Fibroblast of skin of scalp (primary cell): ENCODE data around the gene CCNI2.
A peak's percentile ranks its signal among the peaks of the same experiment; 100 is the strongest.

Source experiments
- DNase-seq: peaks from one replicate; pipeline ENCODE4 v3.0.0-alpha.2; 2013

CCNI2 gene

GRCh38 chr5:132765311-132766019, 18.2 kb downstream of the CCNI2 start:
- no peak for DNase-seq

- no peak for DNase-seq
Observed at GRCh38 chr5:132766020-132766805, 19.0 kb downstream of the CCNI2 start.

DNA sequence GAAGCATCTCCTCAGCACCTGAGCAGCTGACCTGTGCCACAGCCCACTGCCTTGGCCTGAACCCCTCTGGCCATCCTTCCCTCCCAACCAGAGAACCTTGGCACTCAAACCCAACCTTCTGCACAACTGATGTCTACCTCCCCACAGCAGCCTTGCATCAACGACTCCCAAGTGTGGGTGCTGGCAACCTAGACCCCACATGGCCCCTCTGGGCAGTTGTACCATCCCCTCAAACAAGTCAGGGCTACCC, 19.5 kb downstream of the CCNI2 start:
- DNase-seq: no peak

DNA sequence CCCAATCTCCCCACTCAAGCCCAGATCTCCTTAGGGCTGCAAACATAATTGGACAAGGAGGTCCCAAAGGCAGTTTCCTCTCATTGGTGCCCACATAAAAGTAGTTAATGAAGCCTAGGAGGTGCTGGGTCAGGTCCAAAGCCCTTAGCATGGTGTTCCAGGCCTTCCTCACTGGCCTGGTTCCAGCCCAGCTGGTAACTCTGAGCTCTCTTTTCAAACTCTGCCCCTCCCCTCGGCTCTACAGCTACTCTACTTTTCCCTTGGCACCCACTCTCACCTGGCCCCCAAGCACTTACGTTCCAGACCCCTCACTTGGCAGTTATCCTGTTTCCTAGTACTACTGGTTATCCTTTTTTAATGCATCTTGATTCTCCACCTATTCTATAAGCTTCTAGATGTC, 19.9 kb downstream of the CCNI2 start:
- DNase-seq: no peak

GRCh38 chr5:132768485-132768868, 21.3 kb downstream of the CCNI2 start:
- DNase-seq: no peak

GRCh38 chr5:132770476-132771159, 23.4 kb downstream of the CCNI2 start:
- no peak for DNase-seq

- DNase-seq: peak; percentile 77
Observed at GRCh38 chr5:132771503-132771998, 24.3 kb downstream of the CCNI2 start.

DNA sequence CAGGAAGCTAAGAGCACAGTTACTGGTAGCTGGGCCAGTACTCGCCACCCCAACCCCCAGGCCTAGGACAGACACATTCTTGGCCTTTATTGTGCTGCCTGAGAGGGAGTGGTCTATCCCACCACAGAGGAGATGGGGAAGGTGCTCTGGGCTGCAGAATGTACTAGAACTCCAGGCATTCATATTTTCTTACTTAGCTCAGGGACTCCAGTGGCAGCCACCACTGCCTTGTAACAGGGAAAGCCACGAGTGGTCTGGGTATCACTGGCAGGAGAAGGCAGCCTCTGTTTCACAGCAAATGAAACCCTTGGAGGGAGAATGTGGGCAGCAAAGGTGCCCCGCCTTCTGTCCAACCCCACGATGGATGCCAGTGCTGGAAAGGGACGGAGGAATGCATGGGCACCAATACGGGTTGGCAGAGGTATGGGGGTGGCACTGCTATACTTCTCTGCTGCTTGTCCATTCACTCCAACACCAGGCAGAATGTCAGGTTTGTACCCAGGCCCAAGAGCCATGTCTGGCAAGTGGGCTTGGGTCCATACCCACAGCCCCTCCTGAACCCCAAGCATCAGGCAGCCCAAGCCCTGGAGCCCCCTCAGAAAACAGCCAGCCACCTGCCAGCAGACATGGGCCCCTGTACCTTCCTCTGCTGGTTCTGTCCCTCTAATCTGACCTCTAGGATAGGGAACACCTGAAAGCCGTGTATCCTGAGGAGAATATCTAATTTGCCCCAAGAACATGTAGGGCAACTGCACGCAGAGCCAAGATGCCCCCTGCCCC, 25.3 kb downstream of the CCNI2 start:
- peak; percentile 24 for DNase-seq

- DNase-seq: no peak
Observed at GRCh38 chr5:132773114-132773513, 25.9 kb downstream of the CCNI2 start.

- DNase-seq: no peak
Observed at GRCh38 chr5:132773601-132774355, 26.6 kb downstream of the CCNI2 start.

DNA sequence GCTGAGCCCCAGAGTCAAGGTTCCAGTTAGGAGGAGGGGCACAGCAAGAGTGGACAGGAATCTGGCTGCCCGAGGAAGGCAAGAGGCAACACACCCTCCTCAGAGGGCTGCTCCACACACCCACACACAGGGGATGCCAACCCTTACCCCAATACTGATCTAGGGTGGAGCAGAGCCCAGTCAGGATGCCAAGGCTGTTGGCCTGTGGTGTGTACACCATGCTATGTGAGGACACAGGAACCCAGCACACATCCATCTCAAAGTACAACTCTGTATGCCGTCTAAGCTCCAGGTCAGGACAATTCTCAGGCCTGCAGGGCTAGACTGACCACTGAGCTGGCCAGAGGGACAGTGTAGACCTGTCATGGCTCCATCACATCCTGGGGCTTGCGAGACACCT, 27.2 kb downstream of the CCNI2 start:
- DNase-seq: no peak

DNA sequence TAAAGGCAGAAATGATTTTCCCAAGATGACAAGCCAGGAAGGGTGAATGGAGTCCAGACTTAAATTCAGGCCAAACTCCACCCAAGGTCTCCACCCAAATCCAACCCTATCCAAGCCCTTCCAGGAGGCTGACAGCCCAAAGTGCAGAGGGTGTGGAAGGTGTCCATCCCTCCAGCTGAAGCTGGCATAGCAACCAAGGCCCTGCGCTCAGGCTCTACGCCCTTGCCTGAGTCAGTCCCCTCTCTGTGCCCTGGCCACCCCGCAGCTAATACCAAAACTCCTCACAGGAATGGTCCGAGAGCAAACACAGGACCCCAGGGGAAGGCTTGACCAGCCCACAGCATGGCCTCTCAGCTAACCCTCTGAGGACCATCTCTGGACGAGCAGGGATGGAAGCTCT, 27.7 kb downstream of the CCNI2 start:
- no peak for DNase-seq

- DNase-seq: no peak
Observed at GRCh38 chr5:132775476-132775961, 28.3 kb downstream of the CCNI2 start.

DNA sequence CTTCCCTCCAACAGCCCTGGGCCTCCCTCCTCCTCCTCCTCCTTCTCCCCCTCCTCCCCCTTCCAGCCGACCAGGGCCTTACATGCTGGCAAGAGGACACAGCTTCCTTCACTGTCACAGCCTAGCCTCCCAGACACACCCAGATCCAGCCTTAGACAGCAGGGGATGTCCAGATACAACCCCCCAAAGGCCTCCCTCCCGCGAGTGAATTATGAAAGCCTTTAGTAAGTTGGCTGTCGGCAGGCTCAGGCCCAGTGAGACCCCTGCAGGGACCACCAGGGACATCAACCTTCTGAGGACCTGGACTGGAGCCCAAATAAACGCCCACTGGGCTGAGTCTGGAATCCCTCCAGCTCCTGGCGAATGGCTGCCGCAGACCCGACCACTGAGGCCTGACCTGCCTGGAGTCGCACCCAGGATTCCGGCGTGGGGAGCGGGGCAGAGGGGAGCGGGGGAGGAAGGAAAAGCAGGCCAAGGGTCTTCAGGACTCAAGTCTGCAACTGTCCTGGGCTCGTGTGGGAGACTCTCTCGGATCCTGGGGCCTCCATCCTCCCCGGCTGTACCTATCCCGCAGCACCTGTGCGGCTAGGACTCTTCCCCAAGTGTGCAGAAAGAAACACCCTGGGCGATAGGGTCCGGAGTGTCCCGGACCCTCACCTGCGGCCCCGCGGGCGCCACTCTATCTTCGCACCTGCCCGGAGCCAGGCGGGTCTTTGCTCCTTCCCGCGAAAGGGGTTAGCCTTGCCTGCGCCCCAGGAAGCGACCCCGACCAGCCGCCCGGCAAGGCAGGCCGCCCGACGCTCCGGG, 29.1 kb downstream of the CCNI2 start:
- peak; percentile 69 for DNase-seq

GRCh38 chr5:132776938-132777208, 29.6 kb downstream of the CCNI2 start:
- DNase-seq: no peak

GRCh38 chr5:132777209-132778069, 30.2 kb downstream of the CCNI2 start, which contains the start of gene SEPTIN8:
SEPTIN8 (minus strand) TSS chr5:132777239; CDS start chr5:132777137, 102 bp downstream.
- DNase-seq: peak; percentile 62

GRCh38 chr5:132778129-132778528, 30.9 kb downstream of the CCNI2 start:
- DNase-seq: no peak

- no peak for DNase-seq
Observed at GRCh38 chr5:132778856-132779255, 31.6 kb downstream of the CCNI2 start.

- DNase-seq: no peak
Observed at GRCh38 chr5:132779961-132780360, 32.7 kb downstream of the CCNI2 start.

DNA sequence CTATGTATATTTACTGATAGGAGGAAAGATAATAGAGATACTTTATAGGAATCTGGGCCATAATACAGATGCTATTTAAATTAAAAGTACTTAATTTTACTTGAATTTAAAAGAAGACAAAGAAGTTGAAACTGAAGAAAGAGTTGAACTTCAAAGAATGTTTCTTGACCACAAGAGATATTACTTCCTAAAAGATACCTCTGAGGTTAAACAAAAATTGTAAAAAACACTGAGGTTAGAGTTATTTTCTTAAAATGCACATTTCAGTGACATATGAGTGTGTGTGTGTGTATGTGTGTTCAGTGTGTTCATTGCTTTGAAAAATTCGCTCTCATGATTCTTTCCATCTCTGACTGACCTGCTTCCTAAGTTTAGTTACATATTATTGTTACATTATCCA, 33.4 kb downstream of the CCNI2 start:
- DNase-seq: no peak
